ENCODE data around the gene S1PR5. TPM values are rescaled to one million over a fixed set of nuclear protein-coding genes. Genes with fewer than 3 reads are reported as not detected.

Gene S1PR5
- total RNA-seq, 1 donor from 2014 or later: 0.79 TPM

GRCh38 chr19:10508036-10508435, 9.2 kb downstream of the S1PR5 start:
- Mint-ChIP-seq H3K4me1 (peaks cover 6% of the 10 kb centered on the region), H3K9me3 (no peaks in the 10 kb centered on the region), H3K27ac (ENCODE audit: unreplicated experiment) (no peak overlapping the region), H3K36me3 (ENCODE audit: low read depth) (no peaks in the 10 kb centered on the region), H3K27me3 (ENCODE audit: low read depth) (peaks cover 5% of the 10 kb centered on the region), H3K4me3 (no peak overlapping the region)
- no peak for DNase-seq (ENCODE audit: low read depth, low spot score)
- TF ChIP-seq CTCF (conservative IDR thresholded peaks at IDR 0.05): no peak

- no peak overlapping the region for H3K27ac Mint-ChIP-seq (ENCODE audit: unreplicated experiment)
- H3K4me3 Mint-ChIP-seq: peak overlapping the region; percentile 86
- peaks cover 4% of the 10 kb centered on the region for H3K27me3 Mint-ChIP-seq (ENCODE audit: low read depth)
- H3K9me3 Mint-ChIP-seq: no peaks in the 10 kb centered on the region
- DNase-seq (ENCODE audit: low read depth, low spot score): peak; percentile 76
- no peaks in the 10 kb centered on the region for H3K36me3 Mint-ChIP-seq (ENCODE audit: low read depth)
- H3K4me1 Mint-ChIP-seq: peaks cover 10% of the 10 kb centered on the region
- peak; percentile 80 for TF ChIP-seq CTCF (conservative IDR thresholded peaks at IDR 0.05)
Measured at GRCh38 chr19:10505583-10506229, 11.5 kb downstream of the S1PR5 start.

GRCh38 chr19:10503002-10503789, 14.1 kb downstream of the S1PR5 start, which contains the start of gene KEAP1:
KEAP1 (minus strand) TSS chr19:10503356; CDS start chr19:10500033, 3,323 bp downstream.
- Mint-ChIP-seq H3K4me1 (peaks cover 16% of the 10 kb centered on the region), H3K36me3 (ENCODE audit: low read depth) (peaks cover 6% of the 10 kb centered on the region)
- TF ChIP-seq CTCF (conservative IDR thresholded peaks at IDR 0.05): no peak

GRCh38 chr19:10502524-10503001, 14.7 kb downstream of the S1PR5 start:
- peak; percentile 90 for DNase-seq (ENCODE audit: low read depth, low spot score)

More at GRCh38 chr19:10503002-10503789, 14.1 kb downstream of the S1PR5 start, which contains the start of gene KEAP1:
- Mint-ChIP-seq H3K27me3 (ENCODE audit: low read depth) (peaks cover 4% of the 10 kb centered on the region), H3K27ac (ENCODE audit: unreplicated experiment) (peak within 1 kb of the TSS; percentile 95), H3K4me3 (peak within 1 kb of the TSS; percentile 92), H3K9me3 (no peaks in the 10 kb centered on the region)
- peak; percentile 41 for DNase-seq (ENCODE audit: low read depth, low spot score)

More at GRCh38 chr19:10502524-10503001, 14.7 kb downstream of the S1PR5 start:
- H3K36me3 Mint-ChIP-seq (ENCODE audit: low read depth): peaks cover 6% of the 10 kb centered on the region
- H3K4me3 Mint-ChIP-seq: peak overlapping the region; percentile 91
- TF ChIP-seq CTCF (conservative IDR thresholded peaks at IDR 0.05): no peak
- no peaks in the 10 kb centered on the region for H3K9me3 Mint-ChIP-seq
- peak overlapping the region; percentile 94 for H3K27ac Mint-ChIP-seq (ENCODE audit: unreplicated experiment)
- H3K27me3 Mint-ChIP-seq (ENCODE audit: low read depth): peaks cover 4% of the 10 kb centered on the region
- H3K4me1 Mint-ChIP-seq: peaks cover 16% of the 10 kb centered on the region
